HepG2 (cell line): ENCODE results near the gene RAN. TPM values are rescaled to one million over a fixed set of nuclear protein-coding genes. Genes with fewer than 3 reads are reported as not detected.

ENCODE experiments used
- AHR ChIP-seq: IDR thresholded peaks from 2 replicates; pipeline ENCODE4 v1.6.1; 2018; ENCODE audit warnings: missing genetic modification reagents, missing compliant biosample characterization
- DNMT1 ChIP-seq: sonication (generic); formaldehyde crosslinking; IDR thresholded peaks from 2 replicates; pipeline ENCODE4 v1.5.1; 2020; ENCODE audit warnings: mild to moderate bottlenecking, missing genetic modification reagents
- GABPB1 ChIP-seq: IDR thresholded peaks from 2 replicates; pipeline ENCODE4 v1.6.1; 2016; ENCODE audit warnings: mild to moderate bottlenecking, missing genetic modification reagents, moderate library complexity, missing compliant biosample characterization
- HMGA1 ChIP-seq: sonication (generic); formaldehyde crosslinking; conservative IDR thresholded peaks from 2 replicates; pipeline ENCODE4 v1.4.0; 2020; ENCODE audit warnings: missing genetic modification reagents
- JUND ChIP-seq: sonication (generic); formaldehyde crosslinking; IDR thresholded peaks from 2 replicates; pipeline ENCODE4 v1.8.0; 2022; ENCODE audit warnings: mild to moderate bottlenecking, missing genetic modification reagents
- KDM6A ChIP-seq: IDR thresholded peaks from 2 replicates; pipeline ENCODE4 v1.6.1; 2016; ENCODE audit warnings: low read depth
- MBD4 ChIP-seq: IDR thresholded peaks from 2 replicates; pipeline ENCODE4 v1.6.1; 2012; ENCODE audit warnings: low read length, inconsistent platforms, borderline replicate concordance
- RARG ChIP-seq: sonication (generic); formaldehyde crosslinking; IDR thresholded peaks from 2 replicates; pipeline ENCODE4 v1.4.0; 2020; ENCODE audit warnings: low read depth, mild to moderate bottlenecking, missing genetic modification reagents
- UBTF ChIP-seq: sonication (generic); formaldehyde crosslinking; IDR thresholded peaks from 2 replicates; pipeline ENCODE4 v1.4.0; 2020; ENCODE audit warnings: mild to moderate bottlenecking, missing genetic modification reagents
- ZBTB37 ChIP-seq: sonication (generic); formaldehyde crosslinking; IDR thresholded peaks from 2 replicates; pipeline ENCODE4 v1.4.0; 2020; ENCODE audit warnings: mild to moderate bottlenecking, missing genetic modification reagents
- ZNF329 ChIP-seq: sonication (generic); formaldehyde crosslinking; IDR thresholded peaks from 2 replicates; pipeline ENCODE4 v1.9.0; 2021; ENCODE audit warnings: low read depth, mild to moderate bottlenecking, missing genetic modification reagents
- ZNF354B ChIP-seq: sonication (generic); formaldehyde crosslinking; IDR thresholded peaks from 2 replicates; pipeline ENCODE4 v1.8.0; 2022; ENCODE audit warnings: mild to moderate bottlenecking, missing genetic modification reagents
- ZNF367 ChIP-seq: sonication (generic); formaldehyde crosslinking; IDR thresholded peaks from 2 replicates; pipeline ENCODE4 v1.4.0; 2020; ENCODE audit warnings: missing genetic modification reagents, borderline replicate concordance
- ZNF441 ChIP-seq: sonication (generic); formaldehyde crosslinking; IDR thresholded peaks from 2 replicates; pipeline ENCODE4 v1.7.0; 2021; ENCODE audit warnings: missing genetic modification reagents, borderline replicate concordance
- ZNF567 ChIP-seq: sonication (generic); formaldehyde crosslinking; IDR thresholded peaks from 2 replicates; pipeline ENCODE4 v1.8.1; 2023; ENCODE audit warnings: mild to moderate bottlenecking, missing genetic modification reagents, borderline replicate concordance
- ZNF615 ChIP-seq: sonication (generic); formaldehyde crosslinking; IDR thresholded peaks from 2 replicates; pipeline ENCODE4 v1.5.0; 2020; ENCODE audit warnings: mild to moderate bottlenecking, missing genetic modification reagents, borderline replicate concordance
- ZNF619 ChIP-seq: sonication (generic); formaldehyde crosslinking; IDR thresholded peaks from 2 replicates; pipeline ENCODE4 v1.4.0; 2020; ENCODE audit warnings: mild to moderate bottlenecking, missing genetic modification reagents
- ZUFSP ChIP-seq: sonication (generic); formaldehyde crosslinking; IDR thresholded peaks from 2 replicates; pipeline ENCODE4 v1.9.0; 2021; ENCODE audit warnings: missing genetic modification reagents, mild to moderate bottlenecking, borderline replicate concordance
- polyA plus RNA-seq, 8 experiments: library from polyadenylated mRNA; depleted of rRNA in 3 of 8; stranded (reverse) in 7 of 8; unstranded in 1 of 8; fragments of >200 nt; fragmentation: Illumina TruSeq in 4 of 8; extraction: Trizol in 4 of 8; gene quantifications; 2 replicates each; pipeline versions ENCODE4 v1.2.1 to v1.2.3, GENCODE V29; 2011 to 2016; ENCODE audit warnings: low read depth in 4 of 8, missing spikeins in 1 of 8, mixed read lengths in 1 of 8; ENCODE audit not compliant: insufficient read depth in 1 of 8
- total RNA-seq, 5 experiments: library from RNA; depleted of rRNA; stranded (reverse); fragments of >200 nt; fragmentation: Illumina TruSeq; extraction: Trizol; gene quantifications; 2 replicates each; pipeline ENCODE4 v1.2.3, GENCODE V29; 2016; ENCODE audit warnings: low read depth in 1 of 5
- TF ChIP-seq, protein P1 (sequence below): sonication (generic); formaldehyde crosslinking; IDR thresholded peaks from 2 replicates; pipeline ENCODE4 v1.4.0; 2020; ENCODE audit warnings: missing genetic modification reagents
- TF ChIP-seq, protein P2 (sequence below): sonication (generic); formaldehyde crosslinking; IDR thresholded peaks from 2 replicates; pipeline ENCODE4 v1.4.0; 2020; ENCODE audit warnings: missing genetic modification reagents

The RAN gene
- total and polyA plus RNA-seq, 2 of the 13 experiments (the other 11 are each of a cell fraction or from before 2014, with no cell fraction given) = 1,335 to 1,630 TPM

DNA sequence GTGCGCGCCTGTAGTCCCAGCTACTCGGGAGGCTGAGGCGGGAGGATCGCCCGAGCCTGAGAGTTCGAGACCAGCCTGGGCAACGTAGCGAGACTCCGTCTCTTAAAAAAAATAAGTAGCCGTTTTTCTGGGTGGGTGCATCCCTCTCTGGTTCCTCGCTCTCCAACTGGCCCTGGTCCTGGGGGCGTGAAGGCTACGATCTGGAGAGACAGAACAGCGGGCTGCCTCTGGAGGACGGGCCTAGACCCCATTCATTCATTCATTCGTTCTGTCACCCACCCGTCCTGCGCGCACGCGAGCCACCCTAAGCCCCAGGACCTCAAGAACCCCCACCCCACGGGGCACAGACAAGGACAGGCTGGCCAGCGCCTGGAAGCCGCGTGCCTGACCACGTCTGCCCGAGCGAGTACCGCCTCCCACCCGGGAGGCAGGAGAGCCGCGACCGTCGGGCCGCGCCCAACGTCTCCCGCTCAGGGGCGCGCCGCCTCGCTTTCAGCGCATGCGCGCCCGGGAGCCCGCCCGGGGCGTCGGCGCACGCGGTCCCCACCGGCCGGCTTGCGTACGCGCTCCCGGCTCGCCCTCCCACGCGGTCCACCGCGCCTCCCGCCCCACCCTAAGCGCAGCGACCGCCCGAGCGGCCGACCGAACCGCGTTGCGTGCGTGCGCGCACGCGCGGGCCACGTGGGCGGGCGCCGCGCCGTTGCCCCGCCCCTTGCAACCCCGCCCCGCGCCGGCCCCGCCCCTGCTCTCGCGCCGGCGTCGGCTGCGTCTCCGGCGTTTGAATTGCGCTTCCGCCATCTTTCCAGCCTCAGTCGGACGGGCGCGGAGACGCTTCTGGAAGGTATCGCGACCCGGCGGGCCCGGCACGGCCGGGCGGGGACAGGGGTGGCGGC lies at the start of gene RAN (continued):
- TF ChIP-seq ZUFSP (CRISPR knock-in tag) = no peak
- no peak for TF ChIP-seq ZNF354B (CRISPR knock-in tag)
- TF ChIP-seq, protein P1, sequence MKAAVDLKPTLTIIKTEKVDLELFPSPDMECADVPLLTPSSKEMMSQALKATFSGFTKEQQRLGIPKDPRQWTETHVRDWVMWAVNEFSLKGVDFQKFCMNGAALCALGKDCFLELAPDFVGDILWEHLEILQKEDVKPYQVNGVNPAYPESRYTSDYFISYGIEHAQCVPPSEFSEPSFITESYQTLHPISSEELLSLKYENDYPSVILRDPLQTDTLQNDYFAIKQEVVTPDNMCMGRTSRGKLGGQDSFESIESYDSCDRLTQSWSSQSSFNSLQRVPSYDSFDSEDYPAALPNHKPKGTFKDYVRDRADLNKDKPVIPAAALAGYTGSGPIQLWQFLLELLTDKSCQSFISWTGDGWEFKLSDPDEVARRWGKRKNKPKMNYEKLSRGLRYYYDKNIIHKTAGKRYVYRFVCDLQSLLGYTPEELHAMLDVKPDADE = peak; percentile 91
- TF ChIP-seq ZNF615 (CRISPR knock-in tag) = no peak
- TF ChIP-seq, protein P2, sequence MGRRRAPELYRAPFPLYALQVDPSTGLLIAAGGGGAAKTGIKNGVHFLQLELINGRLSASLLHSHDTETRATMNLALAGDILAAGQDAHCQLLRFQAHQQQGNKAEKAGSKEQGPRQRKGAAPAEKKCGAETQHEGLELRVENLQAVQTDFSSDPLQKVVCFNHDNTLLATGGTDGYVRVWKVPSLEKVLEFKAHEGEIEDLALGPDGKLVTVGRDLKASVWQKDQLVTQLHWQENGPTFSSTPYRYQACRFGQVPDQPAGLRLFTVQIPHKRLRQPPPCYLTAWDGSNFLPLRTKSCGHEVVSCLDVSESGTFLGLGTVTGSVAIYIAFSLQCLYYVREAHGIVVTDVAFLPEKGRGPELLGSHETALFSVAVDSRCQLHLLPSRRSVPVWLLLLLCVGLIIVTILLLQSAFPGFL (CRISPR knock-in tag) = no peak
- no peak for TF ChIP-seq ZNF329
- no peak for TF ChIP-seq ZNF619 (CRISPR knock-in tag)
- no peak for TF ChIP-seq RARG (CRISPR knock-in tag)
- TF ChIP-seq KDM6A (CRISPR knock-in tag) = no peak
- no peak for TF ChIP-seq ZBTB37 (CRISPR knock-in tag)
- no peak for TF ChIP-seq ZNF567 (CRISPR knock-in tag)
- TF ChIP-seq DNMT1 (CRISPR knock-in tag) = no peak
- TF ChIP-seq ZNF441 (CRISPR knock-in tag) = peak; percentile 72; the same call in 1 of the 2 replicates
- no peak for TF ChIP-seq MBD4
- TF ChIP-seq GABPB1 = peak; percentile 64
- no peak for TF ChIP-seq AHR (CRISPR knock-in tag)
- TF ChIP-seq ZNF367 (CRISPR knock-in tag) = peak; percentile 32; the same call in 1 of the 2 replicates
- TF ChIP-seq HMGA1 (CRISPR knock-in tag) = no peak
- TF ChIP-seq UBTF (CRISPR knock-in tag) = peak; percentile 54; the same call in 1 of the 2 replicates
- no peak for TF ChIP-seq JUND
